ENCODE measurements around the gene SPOCK1. TPM values are rescaled to one million over a fixed set of nuclear protein-coding genes. Genes with fewer than 3 reads are reported as not detected.

The SPOCK1 gene
- total RNA-seq, 1 experiment from 2014 or later = 10.9 TPM

- H2AFZ ChIP-seq (ENCODE audit: low read length) = no peak overlapping the region
- H3K18ac ChIP-seq (ENCODE audit: insufficient read length, low read depth, low read length) = no peak overlapping the region
Observed at GRCh38 chr5:137328991-137329390, 170.1 kb downstream of the SPOCK1 start.

More at GRCh38 chr5:137328991-137329390, 170.1 kb downstream of the SPOCK1 start:
- Histone ChIP-seq H4K91ac (ENCODE audit: insufficient read length, low read depth, low read length) (no peak overlapping the region), H2BK15ac (ENCODE audit: low read depth, low read length) (no peak overlapping the region), H3K27me3 (ENCODE audit: insufficient read depth, low read length) (no peaks in the 10 kb centered on the region), H2BK20ac (ENCODE audit: low read depth, low read length, poor library complexity, severe bottlenecking) (no peak overlapping the region), H3K27ac (ENCODE audit: insufficient read length, low read depth, low read length) (no peak overlapping the region), H4K20me1 (ENCODE audit: control insufficient read depth, insufficient read depth, insufficient read length) (no peaks in the 10 kb centered on the region), H3K4me2 (ENCODE audit: insufficient read depth, insufficient read length, low read length) (no peak overlapping the region), H2BK5ac (ENCODE audit: insufficient read length, low read length) (no peak overlapping the region), H3T11ph (ENCODE audit: low read length) (no peak overlapping the region), H3K23ac (ENCODE audit: insufficient read length, low read depth, low read length) (no peak overlapping the region), H2BK12ac (ENCODE audit: insufficient read length, low read depth, low read length) (no peak overlapping the region), H3K9ac (ENCODE audit: extremely low read depth, insufficient read length, low read length) (no peak overlapping the region), H4K8ac (replicated peaks; ENCODE audit: insufficient read length, low read depth, low read length) (no peak overlapping the region), H3K79me2 (ENCODE audit: insufficient read depth, low read length) (no peaks in the 10 kb centered on the region), H2AK5ac (ENCODE audit: insufficient read length, low read length) (no peak overlapping the region), H3K79me1 (ENCODE audit: insufficient read depth, low read depth, low read length, poor library complexity, severe bottlenecking) (no peaks in the 10 kb centered on the region), H3K9me3 (ENCODE audit: control insufficient read depth, low read depth, low read length) (no peaks in the 10 kb centered on the region), H4K5ac (ENCODE audit: insufficient read length, low read depth, low read length) (no peak overlapping the region), H3K56ac (ENCODE audit: insufficient read length, low read depth, low read length) (no peak overlapping the region), H3K14ac (ENCODE audit: insufficient read depth, low read length) (no peak overlapping the region), H2BK120ac (ENCODE audit: low read depth, low read length, poor library complexity, severe bottlenecking) (no peak overlapping the region), H3K4ac (ENCODE audit: low read depth, low read length) (no peak overlapping the region), H3K4me1 (ENCODE audit: insufficient read depth, low read length) (0 out of 2 replicates have a peak, but pooled peaks cover 2% of the 10 kb centered on the region), H3K23me2 (ENCODE audit: insufficient read length, low read depth, low read length, poor library complexity, severe bottlenecking) (no peaks in the 10 kb centered on the region)
- Mint-ChIP-seq H3K36me3 (ENCODE audit: insufficient read depth in 1 of 3, low read depth in 3 of 3) (no peaks in the 10 kb centered on the region), H3K27ac (no peak overlapping the region), H3K4me3 (no peak overlapping the region), H3K4me1 (peaks cover 9 to 11% of the 10 kb centered on the region in 2 experiments; a peak in 3 of 4 replicates), H3K27me3 (ENCODE audit: low read depth) (peaks cover 1% of the 10 kb centered on the region; the same call in 1 of the 2 replicates), H3K9me3 (no peaks in the 10 kb centered on the region)
- WGBS (ENCODE audit: extremely low coverage, insufficient read length, low lambda C conversion rate) = no CpG with 5 or more reads among the region's 3 CpGs
- no peak for DNase-seq
- no peak for TF ChIP-seq CTCF (conservative IDR thresholded peaks at IDR 0.05)

Measured in H9 (cell line).